Activated naive CD4-positive, alpha-beta T cell treated with anti-CD3 and anti-CD28 coated beads, Interleukin-2, amount 50 U/mL, for 16 hours (primary cell): ENCODE results near the gene SLC11A1.

Experiments used
- DNase-seq: peaks from one replicate; pipeline ENCODE4 v3.0.0-alpha.2; 2020

The SLC11A1 gene, protein sequence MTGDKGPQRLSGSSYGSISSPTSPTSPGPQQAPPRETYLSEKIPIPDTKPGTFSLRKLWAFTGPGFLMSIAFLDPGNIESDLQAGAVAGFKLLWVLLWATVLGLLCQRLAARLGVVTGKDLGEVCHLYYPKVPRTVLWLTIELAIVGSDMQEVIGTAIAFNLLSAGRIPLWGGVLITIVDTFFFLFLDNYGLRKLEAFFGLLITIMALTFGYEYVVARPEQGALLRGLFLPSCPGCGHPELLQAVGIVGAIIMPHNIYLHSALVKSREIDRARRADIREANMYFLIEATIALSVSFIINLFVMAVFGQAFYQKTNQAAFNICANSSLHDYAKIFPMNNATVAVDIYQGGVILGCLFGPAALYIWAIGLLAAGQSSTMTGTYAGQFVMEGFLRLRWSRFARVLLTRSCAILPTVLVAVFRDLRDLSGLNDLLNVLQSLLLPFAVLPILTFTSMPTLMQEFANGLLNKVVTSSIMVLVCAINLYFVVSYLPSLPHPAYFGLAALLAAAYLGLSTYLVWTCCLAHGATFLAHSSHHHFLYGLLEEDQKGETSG

DNA sequence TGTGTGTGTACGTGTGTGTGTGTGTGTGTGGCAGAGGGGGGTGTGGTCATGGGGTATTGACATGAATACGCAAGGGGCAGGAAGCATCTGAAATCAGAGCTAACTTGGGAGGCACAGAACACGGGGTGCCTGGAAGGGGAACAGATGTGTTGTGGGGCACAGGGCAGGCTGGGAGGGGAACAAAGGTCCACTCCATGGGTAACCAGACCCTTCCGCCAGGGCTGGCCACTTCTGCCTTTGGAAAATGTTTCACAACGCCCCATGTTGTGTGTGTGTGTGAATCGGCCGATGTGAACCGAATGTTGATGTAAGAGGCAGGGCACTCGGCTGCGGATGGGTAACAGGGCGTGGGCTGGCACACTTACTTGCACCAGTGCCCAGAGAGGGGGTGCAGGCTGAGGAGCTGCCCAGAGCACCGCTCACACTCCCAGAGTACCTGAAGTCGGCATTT, at the start of gene SLC11A1:
TSS of gene SLC11A1 (plus strand) at position 358 of the 451 bp plus-strand sequence. CDS start 96 bp downstream, outside the sequence.
- DNase-seq: no peak

DNA sequence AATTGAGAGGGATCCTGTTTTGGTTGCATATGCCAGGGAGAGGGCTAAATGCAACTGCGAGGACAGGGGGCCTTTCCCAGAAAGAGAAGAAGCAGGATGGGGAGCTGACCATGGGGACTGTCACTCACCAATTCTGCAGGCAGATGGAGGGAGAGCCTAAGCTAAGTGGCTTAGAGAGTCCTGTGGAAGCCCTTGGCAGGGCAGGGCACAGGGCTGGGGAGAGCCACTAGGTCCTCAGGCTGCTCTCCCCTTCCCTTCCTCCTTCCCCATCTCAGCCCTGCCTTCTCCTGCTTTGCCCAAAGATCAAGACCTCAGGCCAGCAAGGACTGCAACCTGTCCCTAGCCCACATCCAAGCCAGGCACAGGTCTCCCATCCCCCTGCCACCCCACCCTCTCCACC, 49.8 kb upstream of the SLC11A1 start:
- no peak for DNase-seq

DNA sequence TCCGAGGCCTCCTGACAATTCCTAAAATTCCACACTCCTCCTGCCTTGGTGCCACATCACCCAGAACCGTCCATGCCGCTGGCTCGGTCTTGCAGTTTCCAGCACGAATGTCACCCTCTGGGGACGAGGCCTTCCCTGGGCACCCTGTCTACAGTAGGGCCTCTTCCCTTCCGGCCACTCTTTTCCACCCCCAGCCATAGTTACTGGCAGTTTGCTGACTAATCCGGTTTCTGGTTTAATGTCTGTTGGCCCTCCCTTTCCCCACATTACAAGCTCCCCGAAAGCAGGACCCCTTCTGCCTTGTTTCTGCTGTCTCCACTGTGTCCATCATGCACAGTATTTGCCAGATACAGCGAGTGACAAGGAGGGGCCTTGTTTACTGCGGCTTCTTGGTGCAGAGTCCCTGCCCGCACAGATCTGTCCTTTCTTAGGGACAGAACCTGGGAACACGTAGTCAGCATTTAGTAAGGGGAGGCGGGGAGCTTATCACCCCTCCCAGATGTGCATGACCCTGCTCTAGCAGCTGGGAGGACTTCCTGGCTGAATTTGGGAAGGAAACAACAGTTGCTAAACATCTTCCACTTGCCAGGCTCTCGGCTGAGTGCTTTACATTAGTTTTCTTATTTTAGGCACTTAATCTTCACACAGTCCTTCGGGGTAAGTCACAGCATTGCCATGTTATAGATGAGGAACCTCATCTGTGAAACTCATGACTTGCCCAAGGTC, 49.0 kb upstream of the SLC11A1 start:
- DNase-seq: no peak

DNA sequence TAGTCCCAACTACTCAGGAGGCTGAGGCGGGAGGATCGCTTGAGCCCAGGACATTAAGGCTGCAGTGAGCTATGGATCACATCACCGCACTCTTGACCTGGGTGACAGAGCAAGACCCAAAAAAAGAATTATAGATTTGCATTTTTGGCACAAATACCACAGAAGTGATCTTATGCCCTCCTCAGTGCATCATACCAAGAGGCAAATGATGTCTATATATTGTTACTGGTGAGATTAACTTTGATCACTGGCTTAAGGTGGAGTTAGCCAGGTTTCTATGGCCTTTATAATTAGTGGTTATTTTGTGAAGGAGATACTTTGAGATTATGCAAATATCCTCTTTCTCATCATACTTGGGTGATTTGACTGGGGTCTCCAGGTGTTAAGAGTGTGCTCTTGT, 47.5 kb upstream of the SLC11A1 start:
- no peak for DNase-seq

DNA sequence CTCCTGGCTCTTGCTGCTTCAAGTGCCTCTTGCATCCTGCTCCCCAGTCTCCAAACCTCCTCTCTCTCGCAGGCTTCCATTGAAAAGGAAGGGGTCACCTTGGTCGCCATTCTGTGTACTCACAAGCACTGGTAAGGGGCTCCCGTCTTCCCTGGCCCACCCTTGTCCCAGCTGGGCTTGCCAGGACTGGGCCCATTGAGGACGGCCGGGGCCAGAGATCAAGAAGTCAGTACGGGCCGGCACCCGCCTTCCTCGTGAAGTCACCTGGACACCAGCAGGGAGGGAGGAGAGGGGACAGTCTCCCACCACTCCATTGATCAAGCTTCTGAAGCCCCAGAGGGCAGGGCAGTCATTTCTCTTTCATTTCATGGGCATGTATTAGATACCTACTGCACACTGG, 41.4 kb upstream of the SLC11A1 start:
- no peak for DNase-seq

DNA sequence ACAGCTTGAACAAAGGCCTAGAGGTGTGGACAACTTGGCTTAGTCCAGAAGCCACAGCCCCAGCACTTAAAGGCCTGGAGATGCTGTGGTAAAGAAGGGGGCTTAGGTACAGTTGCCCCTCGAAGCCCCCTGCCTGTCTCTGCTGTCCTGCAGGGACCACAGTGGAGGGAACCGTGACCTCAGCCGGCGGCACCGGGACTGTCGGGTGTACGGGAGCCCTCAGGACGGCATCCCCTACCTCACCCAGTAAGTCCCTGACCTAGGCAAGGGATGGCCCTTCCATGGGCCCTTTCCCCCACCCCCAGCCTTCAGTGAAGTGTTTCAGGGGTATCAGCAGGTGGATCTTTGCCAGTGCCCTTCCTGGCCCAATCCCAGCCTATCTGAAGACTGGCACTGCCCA, 40.7 kb upstream of the SLC11A1 start:
- no peak for DNase-seq

DNA sequence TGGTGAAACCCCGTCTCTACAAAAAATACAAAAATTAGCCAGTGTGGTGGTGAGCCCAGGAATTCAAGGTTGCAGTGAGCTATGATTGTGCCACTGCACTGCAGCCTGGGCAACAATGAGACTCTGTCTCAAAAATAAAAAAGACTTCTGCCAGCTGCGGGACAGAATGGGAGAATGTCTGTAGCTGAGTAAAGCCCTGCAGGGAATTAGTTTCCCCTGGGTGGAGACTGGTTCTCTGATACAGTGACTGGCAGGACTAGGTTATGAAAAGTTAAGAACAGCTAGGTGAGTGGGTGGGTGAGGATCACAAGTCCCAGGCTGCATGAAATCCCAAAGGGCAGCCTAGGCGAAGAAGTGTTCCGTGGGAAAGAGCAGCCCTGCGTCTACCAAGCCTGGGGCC, 39.2 kb upstream of the SLC11A1 start:
- DNase-seq: no peak

DNA sequence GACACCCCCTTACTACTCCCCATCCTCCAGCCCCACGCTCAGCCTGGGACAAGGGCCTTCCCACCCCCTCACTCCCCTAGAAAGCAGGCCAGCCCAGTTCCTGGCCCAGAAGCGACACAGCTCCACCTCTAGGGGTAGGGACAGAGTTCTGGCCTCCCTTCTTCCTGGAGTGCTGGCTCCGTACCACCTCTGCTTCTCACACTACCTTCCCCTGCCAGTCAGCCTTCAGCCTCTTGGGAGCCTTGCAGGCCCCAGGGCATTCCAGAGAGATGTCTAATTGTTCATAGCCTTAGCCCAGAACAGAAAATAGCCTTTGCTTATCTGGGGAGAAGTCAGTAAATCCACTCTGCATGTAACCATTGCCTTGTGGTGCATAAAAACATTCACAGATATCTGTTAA, 38.5 kb upstream of the SLC11A1 start:
- no peak for DNase-seq

DNA sequence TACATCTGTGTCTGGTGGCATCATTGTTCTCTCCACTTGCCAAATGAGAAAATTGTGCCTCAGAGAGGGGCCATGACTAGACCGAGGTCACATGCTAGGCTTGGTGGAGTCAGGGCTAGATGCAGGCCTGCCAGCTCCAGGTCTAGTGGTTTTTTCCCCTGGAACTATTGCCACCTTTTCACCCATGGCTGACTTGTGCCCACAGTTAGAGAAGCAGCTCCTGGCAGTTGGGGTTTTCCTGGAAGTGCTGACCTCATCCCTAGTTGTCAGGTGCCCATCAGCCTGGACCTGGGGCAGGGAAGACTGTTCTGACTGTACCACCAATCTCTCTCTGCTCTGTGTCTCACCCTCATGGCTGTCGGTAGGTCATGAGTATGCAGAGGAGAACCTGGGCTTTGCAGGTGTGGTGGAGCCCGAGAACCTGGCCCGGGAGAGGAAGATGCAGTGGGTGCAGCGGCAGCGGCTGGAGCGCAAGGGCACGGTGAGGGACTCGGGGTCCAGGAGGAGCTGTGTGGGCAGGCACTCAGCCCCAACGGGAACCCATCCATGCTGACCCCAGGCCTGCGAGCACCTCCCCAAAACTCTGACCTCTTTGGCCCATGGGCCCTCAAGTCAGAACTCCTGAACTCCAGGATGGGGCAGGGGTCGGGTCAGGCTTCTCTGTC, 37.9 kb upstream of the SLC11A1 start:
- DNase-seq: no peak

DNA sequence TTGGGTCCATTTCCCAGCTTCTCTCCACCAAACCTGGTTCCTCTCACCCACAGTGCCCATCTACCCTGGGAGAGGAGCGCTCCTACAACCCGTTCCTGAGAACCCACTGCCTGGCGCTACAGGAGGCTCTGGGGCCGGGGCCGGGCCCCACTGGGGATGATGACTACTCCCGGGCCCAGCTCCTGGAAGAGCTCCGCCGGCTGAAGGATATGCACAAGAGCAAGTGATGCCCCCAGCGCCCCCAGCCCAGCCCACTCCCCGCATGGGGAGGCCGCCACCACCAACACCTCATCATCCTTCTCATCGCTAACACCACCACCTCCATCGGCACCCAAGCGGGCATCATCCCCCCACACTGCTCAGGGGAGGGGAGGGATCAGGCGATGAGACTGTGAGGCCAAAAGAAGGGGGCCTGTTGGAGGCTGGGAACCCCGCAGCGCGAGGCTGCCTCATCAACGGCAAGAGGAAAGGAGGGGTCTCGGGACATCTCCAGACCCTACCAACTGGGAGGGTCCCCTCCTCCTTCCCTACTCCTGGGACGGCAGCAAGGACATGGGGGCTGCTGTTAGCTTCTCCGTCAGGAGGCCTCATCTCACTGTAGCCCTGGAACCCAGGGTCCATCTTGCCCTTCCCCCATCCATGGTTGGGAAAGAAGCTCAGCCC, 37.2 kb upstream of the SLC11A1 start:
- DNase-seq: no peak

DNA sequence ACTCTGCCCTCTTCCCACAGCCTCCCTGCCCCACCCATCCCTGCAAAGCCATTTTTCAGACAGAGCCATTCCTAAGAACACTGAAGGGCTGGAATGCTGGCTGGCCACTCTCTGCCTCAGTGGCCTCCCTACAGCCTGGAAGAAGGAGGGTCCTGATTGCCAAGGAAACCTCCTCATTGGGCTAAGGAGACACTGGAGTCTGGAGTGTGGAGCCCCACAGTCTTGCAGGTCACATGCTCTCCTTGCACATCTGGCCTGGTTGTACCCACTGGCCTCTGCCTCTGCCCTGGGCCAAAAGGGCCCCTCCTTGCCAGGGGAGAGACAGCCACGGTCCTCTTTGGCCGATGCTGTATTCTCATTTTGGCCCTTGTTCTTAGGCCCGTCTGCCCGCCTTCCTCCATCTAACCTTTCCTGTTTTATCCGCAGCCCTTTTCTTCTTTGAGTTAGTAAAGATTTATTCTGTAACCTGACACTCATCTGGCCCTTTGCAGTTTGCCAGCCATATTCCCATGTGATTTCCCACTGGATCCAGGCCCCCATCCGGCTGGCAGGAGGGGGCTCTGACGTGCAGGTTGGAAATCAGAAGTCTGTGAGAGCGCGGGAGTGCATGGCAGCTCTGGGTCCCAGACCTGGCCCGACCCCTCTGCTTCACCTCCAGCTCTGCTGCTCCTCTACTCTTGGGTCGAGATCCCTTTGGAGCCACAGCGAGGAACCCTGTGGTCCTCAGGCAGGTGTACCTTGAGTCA, 36.4 kb upstream of the SLC11A1 start:
- DNase-seq: no peak

DNA sequence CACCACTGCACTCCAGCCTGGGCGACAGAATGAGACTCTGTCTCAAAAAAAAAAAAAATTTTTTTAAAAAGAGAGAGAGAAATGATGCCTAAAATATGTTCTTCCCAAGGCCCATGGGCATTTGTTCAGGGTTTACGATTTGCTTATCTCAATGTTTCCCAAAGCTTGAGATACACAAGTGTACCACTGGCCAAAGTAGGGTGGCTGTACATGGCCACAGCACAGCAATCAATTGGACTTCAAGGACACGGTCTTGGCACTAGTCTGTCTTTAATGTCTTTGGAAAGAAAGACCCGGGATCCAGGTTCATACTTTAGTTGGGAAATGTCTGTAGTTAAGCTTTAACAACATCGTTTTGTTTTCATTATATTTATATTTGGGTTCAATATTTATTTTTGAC, 34.9 kb upstream of the SLC11A1 start:
- DNase-seq: no peak

DNA sequence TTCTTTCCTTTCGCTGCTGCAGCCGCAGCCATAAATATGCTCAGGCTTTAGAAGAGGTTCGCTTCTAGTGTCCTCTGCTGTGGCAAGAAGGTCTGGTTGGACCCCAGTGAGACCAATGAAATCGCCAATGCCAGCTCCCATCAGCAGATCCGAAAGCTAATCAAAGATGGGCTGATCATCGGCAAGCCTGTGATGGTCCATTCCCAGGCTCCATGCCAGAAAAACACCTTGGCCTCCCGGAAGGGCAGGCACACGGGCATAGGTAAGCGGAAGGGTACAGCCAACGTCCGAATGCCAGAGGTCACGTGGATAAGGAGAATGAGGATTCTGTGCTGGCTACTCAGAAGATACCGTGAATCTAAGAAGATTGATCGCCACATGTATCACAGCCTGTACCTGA, 28.0 kb upstream of the SLC11A1 start:
- DNase-seq: no peak

DNA sequence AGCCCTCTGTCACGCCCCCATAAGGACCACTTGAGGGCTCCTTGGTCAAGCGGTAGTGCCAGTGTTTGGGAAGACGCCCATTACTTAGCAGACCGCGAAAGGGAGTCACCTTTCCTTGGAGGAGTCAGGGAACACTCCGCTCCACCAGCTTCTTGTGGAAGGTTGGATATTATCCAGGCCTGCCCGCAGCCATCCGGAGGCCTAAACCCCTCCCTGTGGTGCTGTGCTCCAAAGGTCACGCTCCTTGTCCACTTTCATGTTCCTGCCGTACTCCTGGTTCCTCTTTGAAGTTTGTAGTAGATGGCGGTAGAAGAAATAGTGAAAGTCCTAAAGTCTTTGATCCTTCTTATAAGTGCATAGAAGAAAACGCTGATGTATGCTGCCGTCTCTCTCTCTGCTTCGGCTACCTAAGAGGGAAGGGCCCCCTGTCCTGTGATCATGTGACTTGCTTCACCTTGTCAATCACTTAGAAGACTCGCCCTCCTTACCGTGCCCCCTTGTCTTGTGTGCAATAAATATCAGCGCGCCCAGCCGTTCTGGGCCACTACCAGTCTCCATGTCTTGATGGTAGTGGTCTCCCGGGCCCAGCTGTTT, 27.1 kb upstream of the SLC11A1 start:
- no peak for DNase-seq

DNA sequence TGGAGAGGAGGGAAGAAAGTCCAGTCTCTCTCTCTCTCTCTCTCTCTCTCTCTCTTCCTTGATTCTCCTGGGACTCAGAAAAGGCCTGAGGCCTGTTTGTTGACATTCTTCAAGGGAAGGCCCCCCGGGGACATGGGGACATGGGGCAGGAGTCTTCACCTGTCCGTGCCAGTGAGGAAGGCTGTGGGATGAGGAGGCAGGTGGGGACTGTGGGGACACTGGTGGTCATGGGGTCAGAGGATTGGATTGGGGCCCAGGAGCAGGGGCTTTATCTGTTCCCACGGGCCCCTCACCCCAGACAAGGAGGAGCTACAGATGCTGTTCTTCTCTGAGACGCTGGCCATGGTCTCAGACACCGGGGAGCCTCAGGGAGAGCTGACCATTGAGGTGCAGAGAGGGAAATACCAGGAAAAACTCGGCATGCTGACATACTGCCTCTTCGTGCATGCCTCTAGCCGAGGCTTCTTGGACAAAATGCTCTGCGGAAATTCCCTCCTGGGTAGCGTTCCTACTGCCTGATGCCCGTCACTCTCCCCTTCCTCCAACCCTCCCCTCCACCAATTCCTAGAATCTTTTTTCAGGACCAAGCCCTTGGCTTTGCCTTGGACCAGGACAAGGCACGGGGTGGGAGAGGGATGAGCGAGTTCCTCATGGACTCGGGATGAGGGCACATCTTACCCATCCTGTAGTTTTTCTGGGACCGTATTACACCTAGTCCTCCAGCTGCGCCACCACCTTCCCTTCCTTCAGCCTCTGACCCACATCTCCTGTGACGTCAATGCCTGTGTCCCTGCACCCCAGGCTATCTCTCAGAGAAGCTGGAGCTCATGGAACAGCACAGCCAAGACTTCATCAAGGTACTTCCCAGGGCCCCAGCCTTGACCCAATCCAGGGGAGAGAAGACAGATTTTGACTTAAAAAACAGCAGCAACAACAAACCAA, 24.6 kb upstream of the SLC11A1 start:
- no peak for DNase-seq

DNA sequence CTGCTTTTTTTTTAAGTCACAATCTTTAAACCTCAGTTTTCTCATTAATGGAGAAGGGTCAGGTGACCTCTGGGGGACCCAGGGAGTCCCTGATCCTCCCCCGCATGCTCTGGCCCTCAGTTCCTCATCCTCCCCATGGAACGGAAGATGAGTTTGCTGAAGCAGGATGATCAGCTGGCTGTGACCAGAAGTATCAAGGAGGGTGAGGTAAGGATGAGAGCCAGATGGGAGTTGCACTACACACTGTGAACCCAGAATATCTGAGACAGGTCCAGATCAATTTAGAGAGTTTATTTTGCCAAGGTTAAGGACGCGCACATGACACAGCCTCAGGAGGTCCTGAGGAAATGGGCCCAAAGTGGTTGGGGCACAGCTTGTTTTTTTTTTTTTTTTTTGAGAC, 21.6 kb upstream of the SLC11A1 start:
- no peak for DNase-seq

DNA sequence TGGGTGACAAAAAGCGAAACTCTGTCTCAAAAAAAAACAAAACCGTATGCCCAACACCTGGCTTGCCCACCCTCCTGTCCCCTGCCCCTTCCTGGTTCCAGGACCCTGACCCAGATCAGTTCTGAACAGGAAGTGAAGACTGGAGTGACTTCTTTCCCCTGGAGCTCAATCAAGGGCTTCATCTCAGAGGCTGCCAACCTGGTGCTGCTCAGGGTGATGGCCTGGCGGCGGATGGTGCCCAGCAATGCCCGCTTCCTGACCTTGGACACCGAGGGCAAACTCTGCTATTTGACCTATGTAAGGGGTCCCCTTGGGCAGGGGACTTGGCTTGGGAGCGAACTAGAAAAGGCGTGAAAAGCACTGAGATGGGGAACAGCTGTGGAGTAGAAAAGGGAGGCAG, 19.5 kb upstream of the SLC11A1 start:
- no peak for DNase-seq

DNA sequence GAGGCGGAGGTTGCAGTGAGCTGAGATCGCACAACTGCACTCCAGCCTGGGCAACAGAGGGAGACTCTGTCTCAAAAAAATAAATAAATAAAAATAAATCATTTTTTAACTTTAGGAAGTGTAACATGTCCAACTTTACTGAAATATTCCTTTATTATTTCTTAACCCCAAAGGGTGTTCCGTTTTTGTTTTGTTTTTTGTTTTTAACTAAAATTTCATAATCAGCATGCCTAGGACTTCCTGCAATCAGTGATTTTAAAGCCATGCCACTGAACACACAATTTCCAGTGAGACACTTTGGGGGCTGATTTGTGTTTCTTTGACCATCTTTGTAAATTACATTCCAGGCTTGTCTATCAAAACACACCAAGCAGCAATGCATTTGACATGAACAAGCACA, 18.3 kb upstream of the SLC11A1 start:
- DNase-seq: no peak

DNA sequence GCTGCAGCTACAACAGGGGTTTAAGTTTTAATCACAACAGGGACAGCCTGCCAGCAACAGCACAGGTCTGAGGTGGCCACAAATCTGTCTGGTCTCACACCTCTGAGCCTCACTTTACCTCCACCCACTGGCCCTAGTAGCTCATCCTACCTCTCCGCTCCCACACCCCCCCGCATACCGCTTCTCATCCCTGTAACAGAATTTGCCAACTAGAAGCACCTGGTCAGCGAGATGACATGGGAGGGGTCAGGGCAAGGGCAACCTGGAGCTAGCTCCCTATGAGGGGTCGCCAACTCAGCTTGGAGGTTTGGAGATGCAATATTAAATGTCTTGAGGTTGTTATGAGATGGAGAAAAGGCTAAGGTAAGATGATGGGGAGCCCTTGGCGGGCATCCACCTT, 17.9 kb upstream of the SLC11A1 start:
- no peak for DNase-seq

DNA sequence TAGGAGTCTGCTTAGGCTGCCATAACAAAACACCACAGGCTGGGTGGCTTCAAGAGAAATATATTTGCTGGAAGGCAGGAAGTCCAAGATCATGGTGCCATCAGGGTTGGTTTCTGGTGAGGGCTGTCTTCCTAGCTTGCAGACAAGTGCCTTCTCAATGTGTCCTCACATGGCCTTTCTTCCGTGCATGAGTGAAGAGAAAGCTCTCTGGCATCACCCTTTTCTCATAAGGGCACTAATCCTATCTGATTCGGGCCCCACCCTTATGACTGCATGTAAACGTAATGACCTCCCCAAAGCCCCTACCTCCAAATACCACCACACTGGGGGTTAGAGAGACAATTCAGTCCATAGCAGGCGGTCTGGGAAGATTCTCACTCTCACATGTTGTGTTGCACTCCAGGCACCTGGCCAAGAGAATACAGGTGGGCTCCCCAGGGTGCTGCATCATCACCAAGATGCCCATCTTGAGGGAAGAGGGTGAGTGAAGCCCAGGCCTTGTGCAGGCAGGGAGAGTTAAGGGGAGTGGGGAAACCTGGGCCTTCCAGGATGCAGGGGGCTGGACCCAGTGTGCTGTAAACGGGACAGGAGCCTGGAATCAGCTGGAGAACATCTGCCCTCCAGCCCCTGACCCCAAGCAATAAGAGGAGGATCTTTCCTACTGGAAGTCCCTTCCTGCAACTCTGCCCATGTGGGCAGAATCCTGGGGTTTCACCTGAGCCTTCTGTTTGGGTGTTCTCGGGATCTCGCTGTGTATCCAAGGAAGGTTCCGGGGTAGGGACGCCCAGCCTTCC, 15.3 kb upstream of the SLC11A1 start:
- no peak for DNase-seq
